IPS-15b (cell line): ENCODE data around the gene SCEL.

ENCODE experiments used
- H3K27me3 ChIP-seq: one replicate; pipeline ENCODE4 v1.6.1; 2013; ENCODE audit warnings: low read length; ENCODE audit not compliant: control insufficient read depth, insufficient read depth
- H3K36me3 ChIP-seq: one replicate; pipeline ENCODE4 v1.6.1; 2013; ENCODE audit warnings: low read length; ENCODE audit not compliant: control insufficient read depth, insufficient read depth
- H3K4me1 ChIP-seq: one replicate; pipeline ENCODE4 v1.6.1; 2013; ENCODE audit warnings: mild to moderate bottlenecking, low read length; ENCODE audit not compliant: control insufficient read depth, insufficient read depth
- H3K4me3 ChIP-seq: one replicate; pipeline ENCODE4 v1.5.1; 2013; ENCODE audit warnings: low read depth, low read length
- H3K9ac ChIP-seq: one replicate; pipeline ENCODE4 v1.6.1; 2013; ENCODE audit warnings: low read depth, mild to moderate bottlenecking, low read length
- H3K9me3 ChIP-seq: one replicate; pipeline ENCODE4 v1.6.1; 2013; ENCODE audit warnings: mild to moderate bottlenecking, low read length; ENCODE audit not compliant: control insufficient read depth, insufficient read depth

Gene SCEL

DNA sequence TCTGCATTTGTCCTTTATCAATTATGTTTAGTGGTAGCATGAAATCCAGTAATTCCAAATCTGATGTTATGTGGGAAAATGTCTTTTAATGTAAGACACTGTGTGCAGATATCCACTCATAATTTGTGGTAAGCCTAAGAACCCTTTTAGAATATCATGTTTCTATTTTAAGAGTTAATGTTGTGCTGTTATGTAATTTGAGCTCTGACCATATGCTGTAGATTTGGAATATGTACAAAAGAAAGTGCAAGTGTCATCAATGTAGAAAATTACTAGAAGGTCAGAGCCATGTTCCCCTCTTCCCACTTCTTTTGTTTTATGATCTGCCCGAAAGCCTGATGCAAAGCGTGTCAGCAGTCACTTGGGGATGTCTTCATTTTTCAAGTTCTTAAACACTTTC, 44.5 kb downstream of the SCEL start:
- no peaks in the 10 kb centered on the region for H3K9me3 ChIP-seq
- H3K9ac ChIP-seq, result no peak overlapping the region
- H3K4me1 ChIP-seq, result no peaks in the 10 kb centered on the region
- no peak overlapping the region for H3K4me3 ChIP-seq
- H3K36me3 ChIP-seq, result no peaks in the 10 kb centered on the region
- no peaks in the 10 kb centered on the region for H3K27me3 ChIP-seq

DNA sequence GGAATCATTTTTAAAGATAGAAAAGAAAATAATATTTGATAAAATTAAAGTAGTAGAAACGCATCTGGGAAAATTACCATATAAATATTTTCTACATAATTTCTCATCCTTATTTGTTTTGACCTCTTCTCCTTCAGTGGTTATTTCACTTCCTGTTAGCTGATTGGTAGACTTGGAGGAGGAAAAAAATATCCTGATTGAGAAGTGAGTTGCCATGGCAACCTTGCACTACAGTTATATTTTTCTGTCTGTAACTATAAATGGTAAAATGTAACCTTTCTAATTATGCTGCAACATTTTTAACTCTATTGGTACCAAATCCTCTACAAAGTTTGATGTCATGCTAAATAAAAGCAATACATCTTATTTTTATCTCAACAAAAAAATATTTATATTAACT, 45.2 kb downstream of the SCEL start:
- no peaks in the 10 kb centered on the region for H3K4me1 ChIP-seq
- H3K9me3 ChIP-seq, result no peaks in the 10 kb centered on the region
- H3K4me3 ChIP-seq, result no peak overlapping the region
- H3K36me3 ChIP-seq, result no peaks in the 10 kb centered on the region
- no peaks in the 10 kb centered on the region for H3K27me3 ChIP-seq
- H3K9ac ChIP-seq, result no peak overlapping the region

DNA sequence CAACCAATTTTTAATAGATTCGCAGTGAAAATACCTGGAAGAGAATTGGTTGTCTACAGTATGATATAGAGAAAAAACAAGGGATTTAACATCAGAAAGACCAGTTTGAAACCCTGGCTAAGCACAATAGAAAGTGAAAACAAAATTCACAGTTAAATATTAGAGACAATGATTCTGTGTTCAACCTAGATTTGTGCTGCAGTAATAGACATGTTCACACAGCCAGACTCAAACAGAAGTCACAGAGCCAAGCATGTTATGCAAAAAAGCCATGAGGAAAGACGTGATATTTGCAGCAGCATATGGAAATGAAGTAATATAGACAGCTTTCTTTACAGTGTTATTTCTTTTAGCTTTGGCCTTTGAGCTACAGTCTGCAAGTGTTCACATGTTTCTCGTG, 48.1 kb downstream of the SCEL start:
- no peaks in the 10 kb centered on the region for H3K9me3 ChIP-seq
- H3K9ac ChIP-seq, result no peak overlapping the region
- no peaks in the 10 kb centered on the region for H3K36me3 ChIP-seq
- no peaks in the 10 kb centered on the region for H3K27me3 ChIP-seq
- H3K4me3 ChIP-seq, result no peak overlapping the region
- no peaks in the 10 kb centered on the region for H3K4me1 ChIP-seq

GRCh38 chr13:77584106-77584505, 48.6 kb downstream of the SCEL start:
- H3K9me3 ChIP-seq, result no peaks in the 10 kb centered on the region

GRCh38 chr13:77595166-77595810, 59.8 kb downstream of the SCEL start:
- H3K9ac ChIP-seq, result no peak overlapping the region
- no peaks in the 10 kb centered on the region for H3K9me3 ChIP-seq
- no peaks in the 10 kb centered on the region for H3K27me3 ChIP-seq
- H3K4me1 ChIP-seq, result no peaks in the 10 kb centered on the region
- no peak overlapping the region for H3K4me3 ChIP-seq
- no peaks in the 10 kb centered on the region for H3K36me3 ChIP-seq

More at GRCh38 chr13:77584106-77584505, 48.6 kb downstream of the SCEL start:
- Histone ChIP-seq H3K4me3 (no peak overlapping the region), H3K9ac (no peak overlapping the region), H3K27me3 (no peaks in the 10 kb centered on the region), H3K4me1 (no peaks in the 10 kb centered on the region), H3K36me3 (no peaks in the 10 kb centered on the region)

GRCh38 chr13:77596777-77597176, 61.3 kb downstream of the SCEL start:
- Histone ChIP-seq H3K9ac (no peak overlapping the region), H3K9me3 (no peaks in the 10 kb centered on the region), H3K27me3 (no peaks in the 10 kb centered on the region), H3K4me1 (no peaks in the 10 kb centered on the region), H3K4me3 (no peak overlapping the region), H3K36me3 (no peaks in the 10 kb centered on the region)

DNA sequence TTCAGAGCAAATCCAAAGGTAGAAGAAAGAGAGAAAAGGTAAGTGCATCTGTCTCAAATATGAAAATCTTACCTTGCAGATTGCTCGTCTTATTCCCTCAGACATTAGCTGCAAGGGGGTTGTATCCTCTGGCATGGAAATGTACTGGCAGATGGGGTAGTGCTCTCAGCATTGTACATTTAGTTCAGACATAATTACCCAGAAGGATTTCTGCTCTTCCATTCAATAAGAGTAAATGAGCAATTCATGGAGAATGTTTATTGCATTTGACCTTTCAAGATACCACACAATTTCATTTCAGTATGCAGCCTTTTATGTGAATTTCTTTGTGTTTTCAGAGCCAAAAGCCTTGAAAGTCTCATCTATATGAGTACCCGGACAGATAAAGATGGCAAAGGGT, 63.8 kb downstream of the SCEL start:
- H3K9ac ChIP-seq, result no peak overlapping the region
- no peak overlapping the region for H3K4me3 ChIP-seq
- no peaks in the 10 kb centered on the region for H3K9me3 ChIP-seq
- no peaks in the 10 kb centered on the region for H3K27me3 ChIP-seq
- no peaks in the 10 kb centered on the region for H3K36me3 ChIP-seq
- H3K4me1 ChIP-seq, result no peaks in the 10 kb centered on the region

- H3K9ac ChIP-seq, result no peak overlapping the region
- H3K27me3 ChIP-seq, result no peaks in the 10 kb centered on the region
- no peaks in the 10 kb centered on the region for H3K4me1 ChIP-seq
- H3K4me3 ChIP-seq, result no peak overlapping the region
- no peaks in the 10 kb centered on the region for H3K36me3 ChIP-seq
- H3K9me3 ChIP-seq, result no peaks in the 10 kb centered on the region
Measured at GRCh38 chr13:77600701-77601100, 65.2 kb downstream of the SCEL start.

- Histone ChIP-seq H3K4me3 (no peak overlapping the region), H3K4me1 (no peaks in the 10 kb centered on the region), H3K36me3 (no peaks in the 10 kb centered on the region)
Measured at GRCh38 chr13:77611068-77611467, 75.6 kb downstream of the SCEL start.

DNA sequence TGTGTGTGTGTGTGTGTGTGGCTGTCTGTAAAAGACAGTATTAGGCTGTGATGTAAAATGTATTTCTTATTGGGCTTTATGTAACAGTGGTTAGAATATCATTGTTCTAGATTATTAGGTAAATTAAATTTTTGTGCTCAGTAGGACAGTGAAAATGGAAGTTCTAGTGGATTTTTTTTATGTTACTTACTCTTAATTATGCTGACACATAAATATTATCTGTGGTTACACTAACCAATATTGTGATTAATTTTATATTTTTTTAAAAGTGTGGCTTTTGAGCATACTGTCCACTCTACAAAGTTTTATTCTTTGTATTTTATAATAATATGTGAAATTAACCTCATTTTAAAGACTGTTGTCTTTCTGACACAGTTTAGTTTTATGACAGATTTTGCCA, 80.5 kb downstream of the SCEL start:
- Histone ChIP-seq H3K27me3 (no peaks in the 10 kb centered on the region), H3K4me3 (no peak overlapping the region), H3K36me3 (no peaks in the 10 kb centered on the region), H3K9me3 (no peaks in the 10 kb centered on the region), H3K9ac (no peak overlapping the region), H3K4me1 (no peaks in the 10 kb centered on the region)

More at GRCh38 chr13:77611068-77611467, 75.6 kb downstream of the SCEL start:
- no peak overlapping the region for H3K9ac ChIP-seq
- H3K27me3 ChIP-seq, result no peaks in the 10 kb centered on the region
- no peaks in the 10 kb centered on the region for H3K9me3 ChIP-seq

DNA sequence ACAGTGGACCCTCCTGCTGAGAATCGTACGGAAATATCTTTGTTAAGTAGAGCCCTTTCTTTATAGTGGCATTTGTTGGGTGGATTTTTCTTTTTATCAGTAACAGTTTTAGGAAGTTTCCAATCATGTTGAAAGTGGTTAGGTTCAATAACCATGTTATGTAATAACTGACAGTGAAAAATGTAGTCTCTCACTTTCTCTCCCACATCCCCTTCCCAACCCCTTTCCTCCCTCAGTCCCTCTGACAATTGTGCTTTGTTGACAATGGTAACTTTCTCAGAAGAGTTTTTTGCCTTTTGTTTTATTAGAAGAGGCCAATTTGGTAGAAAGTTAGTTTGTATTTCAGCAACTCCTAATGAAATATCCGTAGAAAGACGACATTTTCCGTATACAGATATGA, 84.1 kb downstream of the SCEL start:
- Histone ChIP-seq H3K27me3 (no peaks in the 10 kb centered on the region), H3K4me1 (no peaks in the 10 kb centered on the region), H3K36me3 (no peaks in the 10 kb centered on the region), H3K9me3 (no peaks in the 10 kb centered on the region), H3K4me3 (no peak overlapping the region), H3K9ac (no peak overlapping the region)

GRCh38 chr13:77620138-77620537, 84.6 kb downstream of the SCEL start:
- Histone ChIP-seq H3K4me3 (no peak overlapping the region), H3K36me3 (no peaks in the 10 kb centered on the region), H3K9ac (no peak overlapping the region), H3K9me3 (no peaks in the 10 kb centered on the region), H3K4me1 (no peaks in the 10 kb centered on the region), H3K27me3 (no peaks in the 10 kb centered on the region)
